IMR-90 (cell line): ENCODE results near the gene TAF6L. TPM values are rescaled to one million over a fixed set of nuclear protein-coding genes. Genes with fewer than 3 reads are reported as not detected.

Experiments used
- ATAC-seq: fragments of 200-7000 bp; cut with Tn5 transposase; 2 replicates; pipeline ENCODE4 v1.9.1; 2020; ENCODE audit warnings: low read depth, mild to moderate bottlenecking, moderate library complexity
- BruUV-seq: library from RNA; stranded (reverse); fragments of 400-500 nt; replicated peaks from 2 replicates; lab custom pipeline; 2021; lab: Mats Ljungman, UMichigan
- CTCF ChIA-PET: fragments of 300-600 bp; formaldehyde crosslinking; extraction: SDS; loops from one replicate; lab custom pipeline; 2021; ENCODE audit warnings: antibody characterized with exemption; lab: Yijun Ruan, JAX
- POLR2A ChIA-PET: fragments of 300-600 bp; sonication (Branson Sonifier 250); formaldehyde crosslinking; loops from one replicate; lab custom pipeline; 2022; ENCODE audit warnings: antibody characterized with exemption; ENCODE audit not compliant: unreplicated experiment; lab: Charles Lee
- DNase-seq: peaks from one replicate; pipeline ENCODE4 v3.0.0; 2013
- H2AFZ ChIP-seq: replicated peaks from 2 replicates; pipeline ENCODE3; 2013; ENCODE audit warnings: low read length, mild to moderate bottlenecking; ENCODE audit not compliant: poor library complexity
- H2AK5ac ChIP-seq: 2 replicates; pipeline ENCODE4 v1.6.1; 2013; ENCODE audit warnings: low read depth, low read length, inconsistent platforms
- H2AK9ac ChIP-seq: replicated peaks from 2 replicates; pipeline ENCODE3; 2013; ENCODE audit warnings: mild to moderate bottlenecking, low read depth, low read length, moderate library complexity; ENCODE audit not compliant: poor library complexity
- H2BK120ac ChIP-seq: 2 replicates; pipeline ENCODE4 v1.6.1; 2013; ENCODE audit warnings: low read depth, low read length, inconsistent platforms
- H2BK15ac ChIP-seq: 3 replicates; pipeline ENCODE4 v1.6.1; 2013; ENCODE audit warnings: low read depth, low read length, inconsistent platforms
- H2BK20ac ChIP-seq: 2 replicates; pipeline ENCODE4 v1.6.1; 2013; ENCODE audit warnings: low read depth, mild to moderate bottlenecking, inconsistent platforms, low read length, moderate library complexity
- H2BK5ac ChIP-seq: 2 replicates; pipeline ENCODE4 v1.6.1; 2013; ENCODE audit warnings: mild to moderate bottlenecking, low read depth, low read length, inconsistent platforms; ENCODE audit not compliant: poor library complexity, severe bottlenecking
- H3K14ac ChIP-seq: replicated peaks from 2 replicates; pipeline ENCODE4 v1.6.1; 2013; ENCODE audit warnings: low read depth, low read length, inconsistent platforms
- H3K18ac ChIP-seq: 2 replicates; pipeline ENCODE4 v1.6.1; 2013; ENCODE audit warnings: low read depth, low read length, control low read depth
- H3K23ac ChIP-seq: 2 replicates; pipeline ENCODE4 v1.6.1; 2013; ENCODE audit warnings: low read depth, low read length, inconsistent platforms
- H3K27ac ChIP-seq: 2 replicates; pipeline ENCODE4 v1.5.1; 2013; ENCODE audit warnings: mild to moderate bottlenecking, control low read depth, low read length; ENCODE audit not compliant: insufficient read depth
- H3K27me3 ChIP-seq: 2 replicates; pipeline ENCODE4 v1.6.1; 2013; ENCODE audit warnings: low read length; ENCODE audit not compliant: control insufficient read depth, insufficient read depth
- H3K36me3 ChIP-seq: 2 replicates; pipeline ENCODE4 v1.6.1; 2013; ENCODE audit warnings: low read length, mixed read lengths; ENCODE audit not compliant: control insufficient read depth, insufficient read depth
- H3K4ac ChIP-seq: 2 replicates; pipeline ENCODE4 v1.6.1; 2013; ENCODE audit warnings: low read depth, low read length, inconsistent platforms
- H3K4me1 ChIP-seq: 2 replicates; pipeline ENCODE4 v1.6.1; 2013; ENCODE audit warnings: low read length, mixed read lengths; ENCODE audit not compliant: control insufficient read depth, insufficient read depth
- H3K4me2 ChIP-seq: 2 replicates; pipeline ENCODE4 v1.6.1; 2013; ENCODE audit warnings: low read depth, mild to moderate bottlenecking, control low read depth, low read length, moderate library complexity
- H3K4me3 ChIP-seq: 2 replicates; pipeline ENCODE4 v1.5.1; 2013; ENCODE audit warnings: low read depth, mild to moderate bottlenecking, control low read depth, low read length, moderate library complexity; ENCODE audit not compliant: insufficient read depth
- H3K56ac ChIP-seq: 2 replicates; pipeline ENCODE4 v1.6.1; 2013; ENCODE audit warnings: low read length, inconsistent platforms; ENCODE audit not compliant: insufficient read depth; ENCODE audit errors: extremely low read depth
- H3K79me1 ChIP-seq, 2 experiments: 2 replicates each; pipeline ENCODE4 v1.6.1; 2013; ENCODE audit warnings: low read length in 2 of 2, inconsistent platforms in 1 of 2, low read depth in 1 of 2
- H3K9ac ChIP-seq: 2 replicates; pipeline ENCODE4 v1.6.1; 2013; ENCODE audit warnings: low read depth, low read length, control low read depth
- H3K9me1 ChIP-seq: 2 replicates; pipeline ENCODE4 v1.6.1; 2013; ENCODE audit warnings: low read length, inconsistent platforms; ENCODE audit not compliant: insufficient read depth
- H3K9me3 ChIP-seq: 2 replicates; pipeline ENCODE4 v1.6.1; 2013; ENCODE audit warnings: low read length; ENCODE audit not compliant: control insufficient read depth, insufficient read depth
- H4K20me1 ChIP-seq: 2 replicates; pipeline ENCODE4 v1.6.1; 2013; ENCODE audit warnings: low read length, inconsistent platforms; ENCODE audit not compliant: insufficient read depth
- H4K5ac ChIP-seq: 2 replicates; pipeline ENCODE4 v1.6.1; 2013; ENCODE audit warnings: mild to moderate bottlenecking, low read depth, low read length, control low read depth
- H4K8ac ChIP-seq, 2 experiments: 2 replicates each; pipeline ENCODE4 v1.6.1; 2013; ENCODE audit warnings: low read depth in 2 of 2, low read length in 2 of 2, control low read depth in 1 of 2, inconsistent platforms in 1 of 2
- H4K91ac ChIP-seq: 2 replicates; pipeline ENCODE4 v1.6.1; 2013; ENCODE audit warnings: low read depth, low read length, inconsistent platforms; ENCODE audit not compliant: insufficient read depth
- BHLHE40 ChIP-seq: fragments of 150-350 bp; IDR thresholded peaks from 2 replicates; pipeline ENCODE4 v1.6.1; 2016; ENCODE audit warnings: mild to moderate bottlenecking, low read depth, low read length
- CEBPB ChIP-seq: IDR thresholded peaks from 2 replicates; pipeline ENCODE4 v1.6.1; 2012; ENCODE audit warnings: low read depth, low read length, improper control_type of control experiment
- CHD1 ChIP-seq: IDR thresholded peaks from 2 replicates; pipeline ENCODE4 v1.6.1; 2012; ENCODE audit warnings: low read depth, low read length, improper control_type of control experiment
- FOS ChIP-seq: fragments of 150-350 bp; IDR thresholded peaks from 2 replicates; pipeline ENCODE4 v1.6.1; 2016; ENCODE audit warnings: low read depth, low read length
- MAFK ChIP-seq: IDR thresholded peaks from 2 replicates; pipeline ENCODE4 v1.6.1; 2012; ENCODE audit warnings: low read depth, low read length, improper control_type of control experiment
- MAZ ChIP-seq: IDR thresholded peaks from 2 replicates; pipeline ENCODE4 v1.6.1; 2012; ENCODE audit warnings: low read depth, mild to moderate bottlenecking, low read length, improper control_type of control experiment, moderate library complexity, borderline replicate concordance
- MXI1 ChIP-seq: IDR thresholded peaks from 2 replicates; pipeline ENCODE4 v1.6.1; 2012; ENCODE audit warnings: low read depth, mild to moderate bottlenecking, low read length, moderate library complexity, borderline replicate concordance
- NFE2L2 ChIP-seq: fragments of 150-350 bp; IDR thresholded peaks from 2 replicates; pipeline ENCODE4 v1.6.1; 2016; ENCODE audit warnings: low read depth, mild to moderate bottlenecking, low read length
- POLR2A ChIP-seq: IDR thresholded peaks from 2 replicates; pipeline ENCODE4 v1.6.1; 2012; ENCODE audit warnings: mild to moderate bottlenecking, low read depth, low read length
- RAD21 ChIP-seq: IDR thresholded peaks from 2 replicates; pipeline ENCODE4 v1.6.1; 2012; ENCODE audit warnings: low read length, improper control_type of control experiment
- RCOR1 ChIP-seq: IDR thresholded peaks from 2 replicates; pipeline ENCODE4 v1.6.1; 2012; ENCODE audit warnings: mild to moderate bottlenecking, low read length, improper control_type of control experiment; ENCODE audit not compliant: insufficient replicate concordance
- RFX5 ChIP-seq: IDR thresholded peaks from 2 replicates; pipeline ENCODE4 v1.8.0; 2012; ENCODE audit warnings: low read depth, mild to moderate bottlenecking, low read length, moderate library complexity
- SMC3 ChIP-seq: fragments of 150-350 bp; IDR thresholded peaks from 2 replicates; pipeline ENCODE4 v1.6.1; 2016; ENCODE audit warnings: low read depth, mild to moderate bottlenecking, antibody characterized with exemption, low read length, moderate library complexity
- WGBS, 2 experiments: methylation state at CpG; one replicate each; pipeline versions ENCODE4 v1.1.5 to v1.1.7; 2013; ENCODE audit warnings: missing lambda C conversion rate in 2 of 2; ENCODE audit not compliant: insufficient read length in 1 of 2; ENCODE audit errors: extremely low coverage in 2 of 2; 5-methylcytosine and 5-hydroxymethylcytosine counted together
- dilution Hi-C: fragments of 300-500 bp; cut with HindIII; formaldehyde crosslinking; loops from one replicate; pipeline ENCODE4 v1.14.3; 2018; ENCODE audit warnings: low sequenced_read_pairs; ENCODE audit not compliant: unreplicated experiment
- in situ Hi-C: fragments of 300-500 bp; cut with MboI; formaldehyde crosslinking; loops from 3 replicates; pipeline ENCODE4 v1.14.3; 2019; ENCODE audit warnings: low sequenced_read_pairs, inconsistent platforms, mixed read lengths
- intact Hi-C: fragments of 100-400 bp; cut with micrococcal nuclease; formaldehyde crosslinking; loops from 2 replicates; pipeline ENCODE4 v1.10.0; 2022
- polyA plus RNA-seq, 3 experiments: library from polyadenylated mRNA; depleted of rRNA; stranded (reverse); fragments of >200 nt; gene quantifications; 2 replicates each; pipeline ENCODE4 v1.2.3, GENCODE V29; 2012; ENCODE audit warnings: low replicate concordance in 1 of 3
- total RNA-seq: library from RNA; depleted of rRNA; stranded (reverse); fragments of >200 nt; gene quantifications from 2 replicates; pipeline ENCODE4 v1.2.3, GENCODE V29; 2012
- TF ChIP-seq, protein P1 (sequence below): conservative IDR thresholded peaks from 2 replicates; pipeline ENCODE4 v1.5.1; 2012; ENCODE audit warnings: mild to moderate bottlenecking, low read depth, low read length, improper control_type of control experiment
- TF ChIP-seq, protein P2 (sequence below): fragments of 150-350 bp; IDR thresholded peaks from 2 replicates; pipeline ENCODE4 v1.6.1; 2016; ENCODE audit warnings: low read depth, mild to moderate bottlenecking, low read length, moderate library complexity, borderline replicate concordance
- TF ChIP-seq, protein P3 (sequence below): fragments of 150-350 bp; IDR thresholded peaks from 2 replicates; pipeline ENCODE4 v1.6.1; 2017; ENCODE audit warnings: mild to moderate bottlenecking, antibody characterized with exemption, low read length, low read depth

Gene TAF6L
- total and polyA plus RNA-seq, 2 of the 4 experiments (the other 2 are of a cell fraction): 9.5 to 13.5 TPM

DNA sequence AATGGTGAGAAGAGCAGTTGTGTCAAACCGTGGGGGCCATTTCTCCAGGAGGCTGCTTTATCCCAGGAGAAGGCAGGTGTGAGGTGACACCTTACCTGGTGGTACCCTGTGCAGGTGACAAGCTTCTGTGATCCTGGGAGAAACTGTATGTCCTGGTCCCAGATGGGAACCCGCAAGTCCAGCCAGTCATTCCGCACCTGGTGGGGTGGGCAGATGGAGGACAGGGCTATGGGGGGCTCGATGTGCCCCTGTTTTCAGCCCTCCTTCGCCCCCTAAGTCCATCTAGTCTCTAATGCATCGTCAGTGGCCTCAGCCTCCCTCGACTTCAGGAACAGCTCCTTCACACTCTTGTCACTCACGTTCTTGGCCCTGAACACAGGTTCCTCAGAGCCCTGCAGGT, 64.1 kb downstream of the TAF6L start:
- DNase-seq (no peak), ATAC-seq (no peak)
- no peaks in the 10 kb centered on the region for H3K9me3 ChIP-seq
- H3K27me3 ChIP-seq: no peaks in the 10 kb centered on the region
- H3K9me1 ChIP-seq: peaks cover 4% of the 10 kb centered on the region; the same call in 1 of the 2 replicates
- H3K4ac ChIP-seq: no peak overlapping the region
- WGBS, 2 experiments: 90% methylated on average over 3 of the region's 8 CpGs; no CpG with 5 or more reads in 1 of the 2 experiments
- intact Hi-C loops: no loop called here
- no peak overlapping the region for H4K91ac ChIP-seq
- no peak overlapping the region for H4K5ac ChIP-seq
- ChIA-PET CTCF (no interaction called here), POLR2A (no interaction called here)
- H3K56ac ChIP-seq: no peak overlapping the region
- H2AK9ac ChIP-seq: no peak overlapping the region
- H3K9ac ChIP-seq: no peak overlapping the region
- no peak overlapping the region for H2BK120ac ChIP-seq
- no peak overlapping the region for H2AFZ ChIP-seq
- no peak overlapping the region for H3K18ac ChIP-seq
- H3K36me3 ChIP-seq: peaks cover 23% of the 10 kb centered on the region
- no peak for TF ChIP-seq BHLHE40
- TF ChIP-seq SMC3: no peak
- TF ChIP-seq, protein P1, sequence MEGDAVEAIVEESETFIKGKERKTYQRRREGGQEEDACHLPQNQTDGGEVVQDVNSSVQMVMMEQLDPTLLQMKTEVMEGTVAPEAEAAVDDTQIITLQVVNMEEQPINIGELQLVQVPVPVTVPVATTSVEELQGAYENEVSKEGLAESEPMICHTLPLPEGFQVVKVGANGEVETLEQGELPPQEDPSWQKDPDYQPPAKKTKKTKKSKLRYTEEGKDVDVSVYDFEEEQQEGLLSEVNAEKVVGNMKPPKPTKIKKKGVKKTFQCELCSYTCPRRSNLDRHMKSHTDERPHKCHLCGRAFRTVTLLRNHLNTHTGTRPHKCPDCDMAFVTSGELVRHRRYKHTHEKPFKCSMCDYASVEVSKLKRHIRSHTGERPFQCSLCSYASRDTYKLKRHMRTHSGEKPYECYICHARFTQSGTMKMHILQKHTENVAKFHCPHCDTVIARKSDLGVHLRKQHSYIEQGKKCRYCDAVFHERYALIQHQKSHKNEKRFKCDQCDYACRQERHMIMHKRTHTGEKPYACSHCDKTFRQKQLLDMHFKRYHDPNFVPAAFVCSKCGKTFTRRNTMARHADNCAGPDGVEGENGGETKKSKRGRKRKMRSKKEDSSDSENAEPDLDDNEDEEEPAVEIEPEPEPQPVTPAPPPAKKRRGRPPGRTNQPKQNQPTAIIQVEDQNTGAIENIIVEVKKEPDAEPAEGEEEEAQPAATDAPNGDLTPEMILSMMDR: no peak
- TF ChIP-seq, protein P2, sequence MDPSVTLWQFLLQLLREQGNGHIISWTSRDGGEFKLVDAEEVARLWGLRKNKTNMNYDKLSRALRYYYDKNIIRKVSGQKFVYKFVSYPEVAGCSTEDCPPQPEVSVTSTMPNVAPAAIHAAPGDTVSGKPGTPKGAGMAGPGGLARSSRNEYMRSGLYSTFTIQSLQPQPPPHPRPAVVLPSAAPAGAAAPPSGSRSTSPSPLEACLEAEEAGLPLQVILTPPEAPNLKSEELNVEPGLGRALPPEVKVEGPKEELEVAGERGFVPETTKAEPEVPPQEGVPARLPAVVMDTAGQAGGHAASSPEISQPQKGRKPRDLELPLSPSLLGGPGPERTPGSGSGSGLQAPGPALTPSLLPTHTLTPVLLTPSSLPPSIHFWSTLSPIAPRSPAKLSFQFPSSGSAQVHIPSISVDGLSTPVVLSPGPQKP: no peak
- TF ChIP-seq CEBPB: no peak
- TF ChIP-seq, protein P3, sequence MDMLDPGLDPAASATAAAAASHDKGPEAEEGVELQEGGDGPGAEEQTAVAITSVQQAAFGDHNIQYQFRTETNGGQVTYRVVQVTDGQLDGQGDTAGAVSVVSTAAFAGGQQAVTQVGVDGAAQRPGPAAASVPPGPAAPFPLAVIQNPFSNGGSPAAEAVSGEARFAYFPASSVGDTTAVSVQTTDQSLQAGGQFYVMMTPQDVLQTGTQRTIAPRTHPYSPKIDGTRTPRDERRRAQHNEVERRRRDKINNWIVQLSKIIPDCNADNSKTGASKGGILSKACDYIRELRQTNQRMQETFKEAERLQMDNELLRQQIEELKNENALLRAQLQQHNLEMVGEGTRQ: no peak
- no peak for TF ChIP-seq FOS
- TF ChIP-seq NFE2L2: no peak
- TF ChIP-seq MAFK: no peak
- TF ChIP-seq RAD21: no peak
- no peak for TF ChIP-seq MXI1
- no peak for TF ChIP-seq MAZ
- no peak for TF ChIP-seq CHD1
- TF ChIP-seq POLR2A: no peak
- no peak for TF ChIP-seq RCOR1
- no peak for TF ChIP-seq RFX5
- no peak overlapping the region for H3K14ac ChIP-seq
- peaks cover 10% of the 10 kb centered on the region; the same call in 1 of the 2 replicates for H4K20me1 ChIP-seq
- dilution Hi-C loops: no loop called here
- H3K27ac ChIP-seq: no peak overlapping the region
- no peak overlapping the region for H2BK15ac ChIP-seq
- H2AK5ac ChIP-seq: no peak overlapping the region
- in situ Hi-C loops: no loop called here
- no peak overlapping the region for H3K4me2 ChIP-seq
- BruUV-seq: no TSS peak
- no peak overlapping the region for H4K8ac ChIP-seq
- H3K4me3 ChIP-seq: no peak overlapping the region
- H3K79me1 ChIP-seq: peaks cover 23 to 70% of the 10 kb centered on the region in 2 experiments; a peak in 3 of 4 replicates
- peaks cover 7% of the 10 kb centered on the region for H3K4me1 ChIP-seq
- no peak overlapping the region for H3K23ac ChIP-seq
- no peak overlapping the region for H2BK20ac ChIP-seq
- no peak overlapping the region for H2BK5ac ChIP-seq
